ENCODE data around the gene BABAM2.

Gene BABAM2

GRCh38 chr2:27935026-27935425 lies 44.5 kb downstream of the BABAM2 start:
- no peak for TF ChIP-seq ZNF274 (IDR thresholded peaks at IDR 0.05; ENCODE audit: low read depth, low read length)
- H3K4me3 ChIP-seq (ENCODE audit: low read length) = no peak overlapping the region

- no peak for TF ChIP-seq ZNF274 (IDR thresholded peaks at IDR 0.05; ENCODE audit: low read depth, low read length)
- H3K4me3 ChIP-seq (ENCODE audit: low read length) = no peak overlapping the region
Observed at GRCh38 chr2:27940090-27940671, 49.7 kb downstream of the BABAM2 start.

- H3K4me3 ChIP-seq (ENCODE audit: low read length) = no peak overlapping the region
- no peak for TF ChIP-seq ZNF274 (IDR thresholded peaks at IDR 0.05; ENCODE audit: low read depth, low read length)
Observed at GRCh38 chr2:27940982-27941381, 50.5 kb downstream of the BABAM2 start.

- TF ChIP-seq ZNF274 (IDR thresholded peaks at IDR 0.05; ENCODE audit: low read depth, low read length) = no peak
- H3K4me3 ChIP-seq (ENCODE audit: low read length) = no peak overlapping the region
Observed at GRCh38 chr2:27942612-27943547, 52.4 kb downstream of the BABAM2 start.

- TF ChIP-seq ZNF274 (IDR thresholded peaks at IDR 0.05; ENCODE audit: low read depth, low read length) = no peak
- no peak overlapping the region for H3K4me3 ChIP-seq (ENCODE audit: low read length)
Observed at GRCh38 chr2:27946530-27947060, 56.1 kb downstream of the BABAM2 start.

- TF ChIP-seq ZNF274 (IDR thresholded peaks at IDR 0.05; ENCODE audit: low read depth, low read length) = no peak
- H3K4me3 ChIP-seq (ENCODE audit: low read length) = no peak overlapping the region
Observed at GRCh38 chr2:27952070-27952469, 61.5 kb downstream of the BABAM2 start.

GRCh38 chr2:27953077-27953476 lies 62.5 kb downstream of the BABAM2 start:
- no peak for TF ChIP-seq ZNF274 (IDR thresholded peaks at IDR 0.05; ENCODE audit: low read depth, low read length)
- H3K4me3 ChIP-seq (ENCODE audit: low read length) = no peak overlapping the region

- no peak overlapping the region for H3K4me3 ChIP-seq (ENCODE audit: low read length)
- no peak for TF ChIP-seq ZNF274 (IDR thresholded peaks at IDR 0.05; ENCODE audit: low read depth, low read length)
Observed at GRCh38 chr2:27954221-27954673, 63.7 kb downstream of the BABAM2 start.

GRCh38 chr2:27954771-27955383 lies 64.3 kb downstream of the BABAM2 start:
- no peak overlapping the region; the same call in 1 of the 2 replicates for H3K4me3 ChIP-seq (ENCODE audit: low read length)
- TF ChIP-seq ZNF274 (IDR thresholded peaks at IDR 0.05; ENCODE audit: low read depth, low read length) = no peak

- no peak for TF ChIP-seq ZNF274 (IDR thresholded peaks at IDR 0.05; ENCODE audit: low read depth, low read length)
- no peak overlapping the region; the same call in 1 of the 2 replicates for H3K4me3 ChIP-seq (ENCODE audit: low read length)
Observed at GRCh38 chr2:27955384-27956161, 65.0 kb downstream of the BABAM2 start.

- no peak for TF ChIP-seq ZNF274 (IDR thresholded peaks at IDR 0.05; ENCODE audit: low read depth, low read length)
- no peak overlapping the region for H3K4me3 ChIP-seq (ENCODE audit: low read length)
Observed at GRCh38 chr2:27956888-27957287, 66.4 kb downstream of the BABAM2 start.

- TF ChIP-seq ZNF274 (IDR thresholded peaks at IDR 0.05; ENCODE audit: low read depth, low read length) = no peak
- H3K4me3 ChIP-seq (ENCODE audit: low read length) = no peak overlapping the region
Observed at GRCh38 chr2:27958711-27959378, 68.3 kb downstream of the BABAM2 start.

- H3K4me3 ChIP-seq (ENCODE audit: low read length) = no peak overlapping the region
- TF ChIP-seq ZNF274 (IDR thresholded peaks at IDR 0.05; ENCODE audit: low read depth, low read length) = no peak
Observed at GRCh38 chr2:27959496-27959895, 69.0 kb downstream of the BABAM2 start.
